Neural crest cell (in vitro differentiated cells): ENCODE data around the gene RPRD2. TPM values are rescaled to one million over a fixed set of nuclear protein-coding genes. Genes with fewer than 3 reads are reported as not detected.

Experiments
- DNase-seq: peaks from one replicate; pipeline ENCODE4 v3.0.0; 2021; ENCODE audit warnings: low read depth, mixed read lengths, low spot score
- H3K27ac Mint-ChIP-seq: one replicate; pipeline ENCODE4 v1.8.0; 2021; ENCODE audit warnings: mild to moderate bottlenecking, mixed read lengths; ENCODE audit not compliant: unreplicated experiment
- H3K27me3 Mint-ChIP-seq: 2 replicates; pipeline ENCODE4 v1.8.0; 2021; ENCODE audit warnings: low read depth, mild to moderate bottlenecking, mixed read lengths
- H3K36me3 Mint-ChIP-seq: 2 replicates; pipeline ENCODE4 v1.8.0; 2021; ENCODE audit warnings: low read depth, mild to moderate bottlenecking, mixed read lengths
- H3K4me1 Mint-ChIP-seq: 2 replicates; pipeline ENCODE4 v1.8.0; 2021; ENCODE audit warnings: mixed read lengths
- H3K4me3 Mint-ChIP-seq: one replicate; pipeline ENCODE4 v1.8.0; 2021; ENCODE audit warnings: mild to moderate bottlenecking, mixed read lengths
- H3K9me3 Mint-ChIP-seq: 2 replicates; pipeline ENCODE4 v1.8.0; 2021; ENCODE audit warnings: mixed read lengths
- CTCF ChIP-seq: fragments of 200-600 bp; sonication (generic); conservative IDR thresholded peaks from 2 replicates; pipeline ENCODE4 v1.5.0; 2021; ENCODE audit warnings: antibody characterized with exemption, mild to moderate bottlenecking
- total RNA-seq: library from RNA; stranded (reverse); gene quantifications from 2 replicates; pipeline ENCODE4 v1.2.1, GENCODE V29; 2021

RPRD2 gene
- total RNA-seq, 1 donor from 2014 or later: 40.8 TPM

- TF ChIP-seq CTCF: no peak
- no peak for DNase-seq
- H3K27ac Mint-ChIP-seq: no peak overlapping the region
- H3K9me3 Mint-ChIP-seq: no peaks in the 10 kb centered on the region
- H3K27me3 Mint-ChIP-seq: peaks cover 7% of the 10 kb centered on the region
- no peaks in the 10 kb centered on the region for H3K36me3 Mint-ChIP-seq
- peaks cover 17% of the 10 kb centered on the region for H3K4me1 Mint-ChIP-seq
- no peak overlapping the region for H3K4me3 Mint-ChIP-seq
Measured at GRCh38 chr1:150477733-150478132, 113.8 kb downstream of the RPRD2 start.

- H3K27ac Mint-ChIP-seq: no peak overlapping the region
- no peaks in the 10 kb centered on the region for H3K9me3 Mint-ChIP-seq
- peaks cover 17% of the 10 kb centered on the region for H3K4me1 Mint-ChIP-seq
- TF ChIP-seq CTCF: no peak
- H3K36me3 Mint-ChIP-seq: no peaks in the 10 kb centered on the region
- peaks cover 7% of the 10 kb centered on the region for H3K27me3 Mint-ChIP-seq
- DNase-seq: no peak
- H3K4me3 Mint-ChIP-seq: no peak overlapping the region
Measured at GRCh38 chr1:150479370-150479769, 115.4 kb downstream of the RPRD2 start.

GRCh38 chr1:150479927-150480352 is 116.0 kb downstream of the RPRD2 start:
- no peak overlapping the region for H3K27ac Mint-ChIP-seq
- H3K9me3 Mint-ChIP-seq: no peaks in the 10 kb centered on the region
- H3K27me3 Mint-ChIP-seq: peaks cover 10% of the 10 kb centered on the region
- no peaks in the 10 kb centered on the region for H3K36me3 Mint-ChIP-seq
- TF ChIP-seq CTCF: no peak
- peaks cover 15% of the 10 kb centered on the region for H3K4me1 Mint-ChIP-seq
- peak overlapping the region; percentile 4 for H3K4me3 Mint-ChIP-seq
- no peak for DNase-seq

- TF ChIP-seq CTCF: no peak
- Mint-ChIP-seq H3K36me3 (no peaks in the 10 kb centered on the region), H3K4me3 (no peak overlapping the region), H3K4me1 (peaks cover 19% of the 10 kb centered on the region), H3K27me3 (peaks cover 12% of the 10 kb centered on the region), H3K9me3 (no peaks in the 10 kb centered on the region), H3K27ac (no peak overlapping the region)
- no peak for DNase-seq
Measured at GRCh38 chr1:150484431-150484830, 120.5 kb downstream of the RPRD2 start.

GRCh38 chr1:150484861-150485260 is 120.9 kb downstream of the RPRD2 start:
- Mint-ChIP-seq H3K36me3 (no peaks in the 10 kb centered on the region), H3K27me3 (peaks cover 9% of the 10 kb centered on the region), H3K4me1 (peaks cover 19% of the 10 kb centered on the region), H3K9me3 (no peaks in the 10 kb centered on the region), H3K4me3 (peak overlapping the region; percentile 47), H3K27ac (no peak overlapping the region)
- DNase-seq: no peak
- no peak for TF ChIP-seq CTCF
